ENCODE data around the gene APRT. TPM values are rescaled to one million over a fixed set of nuclear protein-coding genes. Genes with fewer than 3 reads are reported as not detected.

The APRT gene
- total and polyA plus RNA-seq, 2 of the 4 experiments (the other 2 are of a cell fraction): 40.5 to 157 TPM

DNA sequence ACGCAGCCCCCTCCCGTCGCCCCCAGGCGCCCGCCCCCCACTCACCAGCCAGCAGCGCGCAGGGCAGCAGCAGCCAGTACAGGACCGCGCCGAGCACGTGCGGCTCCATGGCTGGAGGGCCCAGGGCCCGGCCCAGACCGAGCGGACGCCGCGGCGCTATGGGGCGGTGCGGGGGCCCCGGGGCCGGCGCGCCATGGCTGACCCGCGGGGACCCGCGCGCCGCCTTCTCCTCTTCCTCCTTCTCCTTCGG, 26.9 kb downstream of the APRT start:
- DNase-seq: no peak
- peaks cover 0 to 40% of the 10 kb centered on the region in 2 experiments; a peak in 2 of 4 replicates for H3K79me1 ChIP-seq (ENCODE audit: low read depth in 1 of 2, low read length in 2 of 2)
- ChIA-PET CTCF (interaction anchor here (0.6 to 1.2 kb wide), 4 partner anchors 12 to 47 kb away, joined by 3 to 4 read pairs (median 4); no protein-coding TSS in a partner anchor), POLR2A (ENCODE audit: unreplicated experiment) (no interaction called here)
- H2BK120ac ChIP-seq (ENCODE audit: low read depth, low read length): no peak overlapping the region
- TF ChIP-seq BHLHE40 (IDR thresholded peaks at IDR 0.05; ENCODE audit: low read depth, low read length) (peak; percentile 63; the same call in 1 of the 2 replicates), MAZ (IDR thresholded peaks at IDR 0.05; ENCODE audit: borderline replicate concordance, low read depth, low read length) (0 out of 2 replicates have a peak, but pooled peaks have one; percentile 3), SMC3 (IDR thresholded peaks at IDR 0.05; ENCODE audit: low read depth, low read length) (no peak), CEBPB (IDR thresholded peaks at IDR 0.05; ENCODE audit: low read depth, low read length) (no peak)
- TF ChIP-seq, protein P1, sequence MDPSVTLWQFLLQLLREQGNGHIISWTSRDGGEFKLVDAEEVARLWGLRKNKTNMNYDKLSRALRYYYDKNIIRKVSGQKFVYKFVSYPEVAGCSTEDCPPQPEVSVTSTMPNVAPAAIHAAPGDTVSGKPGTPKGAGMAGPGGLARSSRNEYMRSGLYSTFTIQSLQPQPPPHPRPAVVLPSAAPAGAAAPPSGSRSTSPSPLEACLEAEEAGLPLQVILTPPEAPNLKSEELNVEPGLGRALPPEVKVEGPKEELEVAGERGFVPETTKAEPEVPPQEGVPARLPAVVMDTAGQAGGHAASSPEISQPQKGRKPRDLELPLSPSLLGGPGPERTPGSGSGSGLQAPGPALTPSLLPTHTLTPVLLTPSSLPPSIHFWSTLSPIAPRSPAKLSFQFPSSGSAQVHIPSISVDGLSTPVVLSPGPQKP (IDR thresholded peaks at IDR 0.05; ENCODE audit: borderline replicate concordance, low read depth, low read length): no peak
- no peak overlapping the region for H4K5ac ChIP-seq (ENCODE audit: low read depth, low read length)
- no peaks in the 10 kb centered on the region for H3K27me3 ChIP-seq (ENCODE audit: control insufficient read depth, insufficient read depth, low read length)
- H3K27ac ChIP-seq (ENCODE audit: insufficient read depth, low read length): peak overlapping the region; percentile 82
- H2AK5ac ChIP-seq (ENCODE audit: low read depth, low read length): no peak overlapping the region
- 0% methylated on average over 8 of the region's 32 CpGs; no CpG with 5 or more reads in 1 of the 2 experiments for WGBS, 2 experiments (ENCODE audit: extremely low coverage in 2 of 2, insufficient read length in 1 of 2)
- peak overlapping the region; percentile 74 for H2AFZ ChIP-seq (replicated peaks; ENCODE audit: low read length, poor library complexity)
- H3K36me3 ChIP-seq (ENCODE audit: control insufficient read depth, insufficient read depth, low read length): no peaks in the 10 kb centered on the region
- H3K18ac ChIP-seq (ENCODE audit: low read depth, low read length): no peak overlapping the region
- H2BK20ac ChIP-seq (ENCODE audit: low read depth, low read length): no peak overlapping the region
- in situ Hi-C loops (cut with MboI; ENCODE audit: low sequenced_read_pairs): loop anchor here (5.0 kb wide), 1 partner anchor 37 kb away; no protein-coding TSS in a partner anchor
- no peak overlapping the region for H2BK15ac ChIP-seq (ENCODE audit: low read depth, low read length)
- H4K91ac ChIP-seq (ENCODE audit: insufficient read depth, low read depth, low read length): no peak overlapping the region; the same call in 1 of the 2 replicates
- peak overlapping the region; percentile 92 for H3K4me3 ChIP-seq (ENCODE audit: insufficient read depth, low read depth, low read length)
- H3K4me1 ChIP-seq (ENCODE audit: control insufficient read depth, insufficient read depth, low read length): peaks cover 39% of the 10 kb centered on the region
- H4K8ac ChIP-seq (ENCODE audit: low read depth in 2 of 2, low read length in 2 of 2): no peak overlapping the region; a peak in 2 of 4 replicates
- H3K4me2 ChIP-seq (ENCODE audit: low read depth, low read length): no peak overlapping the region; the same call in 1 of the 2 replicates
- BruUV-seq (replicated peaks): no TSS peak
- H2AK9ac ChIP-seq (replicated peaks; ENCODE audit: low read depth, low read length, poor library complexity): peak overlapping the region; percentile 95
- peak overlapping the region; percentile 30; the same call in 1 of the 2 replicates for H3K4ac ChIP-seq (ENCODE audit: low read depth, low read length)
- H4K20me1 ChIP-seq (ENCODE audit: insufficient read depth, low read length): peaks cover 48% of the 10 kb centered on the region
- ATAC-seq (ENCODE audit: low read depth): peak; percentile 42
- peak overlapping the region; percentile 88 for H2BK5ac ChIP-seq (ENCODE audit: low read depth, low read length, poor library complexity, severe bottlenecking)
- H3K14ac ChIP-seq (replicated peaks; ENCODE audit: low read depth, low read length): no peak overlapping the region
- no peak overlapping the region for H3K56ac ChIP-seq (ENCODE audit: extremely low read depth, insufficient read depth, low read length)
- intact Hi-C loops (cut with micrococcal nuclease): loop anchor here (1.0 kb wide), 2 partner anchors 41 to 47 kb away; no protein-coding TSS in a partner anchor
- no peaks in the 10 kb centered on the region for H3K9me3 ChIP-seq (ENCODE audit: control insufficient read depth, insufficient read depth, low read length)
- dilution Hi-C loops (cut with HindIII; ENCODE audit: low sequenced_read_pairs, unreplicated experiment): no loop called here
- H3K9ac ChIP-seq (ENCODE audit: low read depth, low read length): peak overlapping the region; percentile 83
- no peak overlapping the region for H3K23ac ChIP-seq (ENCODE audit: low read depth, low read length)
- H3K9me1 ChIP-seq (ENCODE audit: insufficient read depth, low read length): peaks cover 11% of the 10 kb centered on the region

Data from IMR-90 (cell line).